ENCODE results near the gene PRRT3.
"Not testable (repeated sequence)": the region's sequence is repeated elsewhere in the genome, so short reads cannot be mapped to it uniquely, and the experiment has no call there.

PRRT3 gene

DNA sequence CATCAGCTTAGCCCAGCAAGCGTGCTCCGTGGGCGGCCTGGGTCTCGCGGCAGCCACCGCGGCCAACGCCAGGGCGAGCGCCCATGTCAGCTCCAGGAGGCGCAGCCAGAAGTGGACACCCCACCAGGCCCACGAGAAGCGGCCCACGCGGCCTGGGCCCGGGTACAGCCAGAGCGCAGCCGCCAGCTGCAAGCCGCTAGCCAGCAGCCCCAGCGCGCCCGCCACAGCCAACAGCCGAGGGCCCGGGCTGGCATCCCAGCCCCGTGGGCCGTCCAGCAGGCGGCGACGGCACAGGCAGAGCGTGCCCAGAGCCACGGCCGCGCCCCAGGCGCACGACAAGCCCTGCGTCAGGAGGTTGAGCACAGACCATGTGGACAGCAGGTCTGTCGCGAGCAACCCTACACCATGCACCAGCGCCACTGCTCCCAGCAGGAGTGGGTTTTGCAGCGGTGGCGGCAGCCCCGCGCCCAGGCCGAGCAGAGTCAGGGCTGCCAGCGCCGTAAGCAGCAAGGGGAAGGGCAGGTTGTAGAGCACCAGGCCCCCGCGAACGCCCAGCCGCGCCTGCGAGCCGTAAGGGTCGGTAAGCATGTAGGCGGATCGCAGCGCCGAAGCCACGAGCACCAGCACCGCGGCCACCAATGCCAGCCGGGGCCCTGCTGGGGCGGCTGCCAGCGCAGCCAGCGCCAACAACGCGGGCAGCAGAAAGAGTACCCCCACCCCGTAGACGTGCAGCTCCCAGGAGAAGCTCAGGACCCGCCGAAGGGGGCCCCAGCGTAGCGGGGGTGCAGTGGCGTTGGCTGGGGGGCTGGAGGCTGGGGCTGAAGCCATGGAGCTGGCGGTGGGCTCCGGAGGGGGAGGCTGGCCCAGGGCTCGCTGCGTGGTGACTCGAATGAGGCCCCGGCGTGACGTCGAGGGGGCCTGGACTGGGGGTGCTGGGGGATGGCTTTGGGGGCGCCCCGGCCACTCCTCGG, 4.9 kb downstream of the PRRT3 start:
- DNase-seq, result no peak

DNA sequence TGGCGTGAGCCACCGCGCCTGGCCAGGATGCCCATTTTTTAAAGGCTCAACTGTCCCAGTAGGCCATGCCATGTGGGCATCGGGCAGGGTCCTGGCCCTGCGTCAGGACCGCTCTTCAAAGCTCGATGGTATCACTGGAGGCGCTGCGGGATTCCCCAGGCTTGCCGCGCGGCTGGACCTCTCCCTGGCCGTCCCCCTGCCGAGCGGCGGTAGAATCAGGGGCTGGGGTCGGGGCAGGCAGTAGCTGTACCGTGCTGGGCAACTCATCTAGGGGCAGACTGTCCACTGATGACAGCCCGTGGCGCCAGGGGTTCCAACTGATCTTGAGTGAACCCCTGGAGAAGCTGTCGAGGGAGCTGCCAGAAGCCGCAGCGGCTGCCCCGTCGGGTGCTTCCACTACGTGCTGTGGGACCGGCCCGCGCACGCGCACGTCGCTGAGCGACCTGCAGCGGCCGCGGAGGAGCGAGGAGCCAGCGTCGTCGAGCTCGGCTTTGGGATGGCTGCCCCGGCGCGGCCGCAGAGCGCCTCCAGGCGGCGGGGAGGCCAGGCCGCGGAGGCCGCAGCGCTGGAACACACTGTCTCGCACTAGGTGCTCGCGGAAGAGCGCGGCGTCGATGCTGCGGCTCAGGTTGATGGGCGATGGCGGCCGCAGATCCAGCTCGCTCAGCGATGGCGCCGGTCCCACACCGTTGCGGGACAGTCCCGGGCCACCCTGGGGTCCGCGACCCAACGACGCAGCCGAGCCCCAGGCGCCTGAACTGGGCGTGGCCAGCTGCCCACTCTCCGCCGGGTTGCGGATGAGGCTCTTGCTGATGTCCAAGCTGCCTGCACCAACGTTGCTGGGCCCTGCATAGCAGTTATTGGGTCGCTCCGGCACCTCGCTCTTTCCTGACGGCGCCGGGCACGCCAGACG, 5.8 kb downstream of the PRRT3 start:
- peak; percentile 84 for DNase-seq

DNA sequence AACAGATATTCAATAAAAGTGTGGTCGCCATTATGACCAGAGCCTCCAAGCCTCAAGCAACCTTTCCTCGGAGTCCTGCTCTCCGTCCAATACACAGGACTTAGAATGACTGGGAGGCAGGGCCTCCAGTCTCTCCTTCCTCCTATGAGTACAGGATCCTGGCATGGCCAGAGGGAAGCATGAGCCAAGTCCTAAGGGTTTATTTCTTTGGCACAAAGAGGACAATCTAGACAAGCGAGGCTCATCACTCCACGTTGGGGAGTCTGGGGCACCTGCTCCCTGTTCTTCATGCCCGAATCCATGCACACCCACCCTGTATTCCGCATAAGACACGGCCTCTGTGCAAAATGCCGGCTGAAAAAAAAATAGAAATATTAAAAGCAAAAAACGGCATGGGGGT, 6.8 kb downstream of the PRRT3 start:
- DNase-seq, result no peak

DNA sequence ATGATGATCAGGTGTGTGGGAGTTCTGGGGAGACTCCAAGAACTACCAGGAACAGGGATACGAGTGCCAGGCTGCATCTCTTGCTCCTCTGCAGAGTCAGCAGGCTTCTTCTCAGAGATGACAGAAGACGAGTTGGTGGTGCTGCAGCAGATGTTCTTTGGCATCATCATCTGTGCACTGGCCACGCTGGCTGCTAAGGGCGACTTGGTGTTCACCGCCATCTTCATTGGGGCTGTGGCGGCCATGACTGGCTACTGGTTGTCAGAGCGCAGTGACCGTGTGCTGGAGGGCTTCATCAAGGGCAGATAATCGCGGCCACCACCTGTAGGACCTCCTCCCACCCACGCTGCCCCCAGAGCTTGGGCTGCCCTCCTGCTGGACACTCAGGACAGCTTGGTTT, 7.9 kb downstream of the PRRT3 start:
- DNase-seq, result no peak

DNA sequence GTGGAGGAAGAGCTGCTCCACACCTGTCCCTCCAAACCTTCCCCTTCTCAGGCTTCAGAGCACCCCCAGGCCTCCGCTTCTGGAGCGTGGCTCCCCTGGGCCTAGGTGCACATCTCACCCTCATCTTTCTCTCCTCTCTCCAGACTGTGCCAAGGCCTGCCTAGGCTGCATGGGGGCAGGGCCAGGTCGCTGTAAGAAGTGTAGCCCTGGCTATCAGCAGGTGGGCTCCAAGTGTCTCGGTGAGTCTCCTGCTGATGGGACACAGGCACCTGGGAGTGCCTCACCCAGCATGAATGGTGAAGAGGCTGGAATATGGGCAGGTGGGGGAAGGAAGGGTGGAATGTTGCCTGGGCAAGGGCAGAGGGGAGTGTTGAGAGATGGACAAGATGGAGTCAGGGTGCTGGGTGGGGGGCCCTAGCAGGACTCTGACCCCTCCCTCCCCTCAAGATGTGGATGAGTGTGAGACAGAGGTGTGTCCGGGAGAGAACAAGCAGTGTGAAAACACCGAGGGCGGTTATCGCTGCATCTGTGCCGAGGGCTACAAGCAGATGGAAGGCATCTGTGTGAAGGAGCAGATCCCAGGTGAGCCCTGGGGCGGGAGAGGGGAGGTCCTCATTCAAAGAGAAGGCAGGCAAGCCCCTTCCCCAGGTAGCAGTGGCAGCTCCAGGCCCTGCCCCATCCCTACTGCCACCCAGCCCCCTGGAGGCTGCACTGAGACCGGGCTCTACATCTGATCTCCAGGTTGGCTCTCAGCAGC, 9.1 kb downstream of the PRRT3 start:
- no peak for DNase-seq

DNA sequence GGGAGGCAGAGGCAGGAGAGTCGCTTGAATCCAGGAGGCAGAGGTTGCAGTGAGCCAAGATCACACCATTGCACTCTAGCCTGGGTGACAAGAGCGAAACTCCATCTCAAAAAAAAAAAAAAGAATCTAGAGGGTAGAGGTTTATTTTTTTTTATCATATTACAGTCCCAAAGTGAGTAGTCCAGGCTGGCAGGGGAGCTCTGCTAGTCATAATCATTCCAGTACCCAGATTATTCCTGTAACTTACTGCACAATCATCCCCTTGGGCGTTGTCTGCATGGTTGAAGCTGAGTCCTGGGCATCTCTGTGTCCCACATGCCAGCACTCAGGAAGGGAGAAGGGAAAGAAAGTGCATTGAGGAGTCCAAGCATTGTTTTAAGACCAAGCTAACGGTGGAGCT, 10.0 kb downstream of the PRRT3 start:
- DNase-seq, result no peak

DNA sequence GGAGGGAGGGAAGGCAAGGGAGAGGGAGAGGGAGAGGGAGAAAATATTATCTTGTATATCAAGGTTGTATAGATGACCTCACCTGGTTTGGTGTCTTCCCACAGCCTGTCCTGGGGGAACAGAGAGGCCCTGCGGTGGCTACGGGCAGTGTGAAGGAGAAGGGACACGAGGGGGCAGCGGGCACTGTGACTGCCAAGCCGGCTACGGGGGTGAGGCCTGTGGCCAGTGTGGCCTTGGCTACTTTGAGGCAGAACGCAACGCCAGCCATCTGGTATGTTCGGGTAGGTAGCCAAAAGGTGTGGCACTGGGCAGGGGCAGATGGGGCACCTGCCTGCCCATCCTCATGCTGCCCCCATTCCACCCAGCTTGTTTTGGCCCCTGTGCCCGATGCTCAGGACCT, 11.5 kb downstream of the PRRT3 start:
- DNase-seq, result no peak

DNA sequence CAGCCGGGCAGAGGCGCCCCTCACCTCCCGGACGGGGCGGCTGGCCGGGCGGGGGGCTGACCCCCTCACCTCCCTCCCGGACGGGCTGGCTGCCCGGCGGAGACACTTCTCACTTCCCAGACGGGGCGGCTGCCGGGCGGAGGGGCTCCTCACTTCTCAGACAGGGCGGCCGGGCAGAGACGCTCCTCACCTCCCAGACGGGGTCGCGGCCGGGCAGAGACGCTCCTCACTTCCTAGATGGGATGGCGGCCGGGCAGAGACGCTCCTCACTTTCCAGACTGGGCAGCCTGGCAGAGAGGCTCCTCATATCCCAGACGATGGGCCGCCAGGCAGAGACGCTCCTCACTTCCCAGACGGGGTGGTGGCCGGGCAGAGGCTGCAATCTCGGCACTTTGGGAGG, 12.3 kb downstream of the PRRT3 start:
- not testable (repeated sequence) for DNase-seq

DNA sequence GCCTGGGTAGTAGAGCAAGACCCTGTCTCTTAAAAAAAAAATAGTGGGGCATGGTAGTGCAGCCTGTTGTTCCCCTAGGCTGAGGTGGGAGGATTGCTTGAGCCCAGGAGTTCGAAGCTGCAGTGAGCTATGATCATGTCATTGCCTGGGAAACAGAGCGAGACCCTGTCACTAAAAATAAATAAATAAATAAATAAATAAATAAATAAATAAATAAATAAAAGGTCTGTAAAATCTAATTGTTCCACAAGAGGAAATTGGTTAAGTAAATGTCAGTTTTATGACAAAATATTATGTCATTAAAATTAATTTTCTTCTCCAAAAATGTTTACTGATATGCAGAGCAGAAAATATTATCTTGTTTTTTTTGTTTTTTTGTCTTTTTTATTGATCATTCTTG, 13.2 kb downstream of the PRRT3 start:
- no peak for DNase-seq

DNA sequence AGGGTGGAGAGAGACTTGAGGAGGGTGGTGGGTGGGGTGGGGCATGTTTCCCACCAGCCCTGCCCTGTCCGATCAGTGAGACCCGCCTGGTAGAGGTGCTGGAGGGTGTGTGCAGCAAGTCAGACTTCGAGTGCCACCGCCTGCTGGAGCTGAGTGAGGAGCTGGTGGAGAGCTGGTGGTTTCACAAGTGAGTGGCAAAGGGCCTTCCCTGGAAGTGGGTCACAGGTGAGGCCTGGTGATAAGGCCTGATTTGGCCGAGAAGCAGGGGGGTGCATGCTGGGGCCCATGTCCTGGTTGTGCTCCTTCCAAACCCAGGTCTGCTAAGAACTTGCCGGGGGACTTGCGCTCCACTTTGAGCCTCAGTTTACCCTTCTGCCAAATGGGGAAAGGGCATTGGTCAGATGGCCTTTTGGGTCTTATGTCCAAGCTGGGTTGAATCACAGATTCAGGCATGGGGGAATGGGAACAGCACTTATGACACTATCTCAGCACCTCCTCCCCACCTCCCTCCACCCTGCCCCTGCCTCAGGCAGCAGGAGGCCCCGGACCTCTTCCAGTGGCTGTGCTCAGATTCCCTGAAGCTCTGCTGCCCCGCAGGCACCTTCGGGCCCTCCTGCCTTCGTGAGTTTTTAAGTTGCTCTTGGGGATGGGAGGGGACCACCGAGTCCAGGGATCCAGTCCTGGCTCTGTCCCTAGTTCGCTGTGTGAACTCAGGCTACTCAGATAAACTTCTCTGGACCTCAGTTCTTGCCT, 14.5 kb downstream of the PRRT3 start:
- DNase-seq, result no peak

DNA sequence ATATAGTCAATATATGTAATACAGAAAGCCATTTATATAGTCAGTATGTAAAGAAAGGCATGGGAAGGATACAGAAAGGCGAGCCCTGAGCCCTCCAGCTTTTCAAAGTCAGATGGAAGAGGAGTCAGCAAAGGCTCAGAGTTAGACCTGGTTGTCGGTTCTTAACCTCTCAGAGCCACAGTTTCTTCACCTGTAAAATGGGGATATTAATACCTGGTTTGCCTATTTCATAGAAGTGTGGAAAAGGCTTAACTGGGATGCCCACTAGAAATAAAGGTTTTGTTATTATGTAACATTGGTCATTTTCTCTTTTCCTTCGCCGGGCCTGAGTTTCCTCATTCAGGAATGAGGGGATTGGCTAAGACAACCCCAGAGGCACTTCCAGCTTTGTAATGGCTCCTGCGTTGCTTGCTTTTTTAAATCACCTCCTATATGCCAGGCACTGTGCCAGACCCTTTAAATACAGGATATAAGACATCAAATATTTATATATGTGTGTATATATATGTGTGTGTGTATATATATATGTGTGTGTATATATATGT, 16.2 kb downstream of the PRRT3 start:
- no peak for DNase-seq

DNA sequence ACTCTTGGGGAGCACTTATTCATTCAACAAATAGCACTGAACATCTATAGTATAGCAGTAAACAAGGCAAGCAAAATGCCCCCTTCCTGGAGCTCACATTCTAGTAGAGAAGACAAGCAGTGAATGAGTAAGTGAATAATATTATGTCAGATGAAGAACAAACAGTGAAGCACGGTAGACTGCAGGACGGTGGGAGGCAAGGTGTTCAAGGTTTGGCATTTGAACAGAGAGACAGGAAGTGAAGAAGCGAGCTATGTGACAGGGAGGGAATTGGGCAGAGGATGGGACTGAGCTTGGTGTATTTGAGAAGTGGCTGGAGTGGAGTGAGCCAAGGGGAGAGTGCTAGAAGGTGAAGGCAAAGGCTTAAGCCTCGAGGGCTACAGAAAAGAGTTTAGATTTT, 17.2 kb downstream of the PRRT3 start:
- DNase-seq, result no peak

DNA sequence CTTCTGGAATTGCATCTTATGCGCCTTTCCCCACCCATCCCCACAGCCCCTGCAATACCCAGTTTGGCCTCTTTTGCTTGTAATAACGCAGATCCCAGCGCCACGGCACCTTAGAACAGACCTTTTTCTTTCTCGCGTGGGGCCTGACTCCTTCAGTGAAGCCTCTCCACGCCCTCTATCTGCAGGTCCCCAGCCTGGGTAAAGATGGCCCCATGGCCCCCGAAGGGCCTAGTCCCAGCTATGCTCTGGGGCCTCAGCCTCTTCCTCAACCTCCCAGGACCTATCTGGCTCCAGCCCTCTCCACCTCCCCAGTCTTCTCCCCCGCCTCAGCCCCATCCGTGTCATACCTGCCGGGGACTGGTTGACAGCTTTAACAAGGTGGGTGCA, 18.0 kb downstream of the PRRT3 start:
- DNase-seq, result no peak

DNA sequence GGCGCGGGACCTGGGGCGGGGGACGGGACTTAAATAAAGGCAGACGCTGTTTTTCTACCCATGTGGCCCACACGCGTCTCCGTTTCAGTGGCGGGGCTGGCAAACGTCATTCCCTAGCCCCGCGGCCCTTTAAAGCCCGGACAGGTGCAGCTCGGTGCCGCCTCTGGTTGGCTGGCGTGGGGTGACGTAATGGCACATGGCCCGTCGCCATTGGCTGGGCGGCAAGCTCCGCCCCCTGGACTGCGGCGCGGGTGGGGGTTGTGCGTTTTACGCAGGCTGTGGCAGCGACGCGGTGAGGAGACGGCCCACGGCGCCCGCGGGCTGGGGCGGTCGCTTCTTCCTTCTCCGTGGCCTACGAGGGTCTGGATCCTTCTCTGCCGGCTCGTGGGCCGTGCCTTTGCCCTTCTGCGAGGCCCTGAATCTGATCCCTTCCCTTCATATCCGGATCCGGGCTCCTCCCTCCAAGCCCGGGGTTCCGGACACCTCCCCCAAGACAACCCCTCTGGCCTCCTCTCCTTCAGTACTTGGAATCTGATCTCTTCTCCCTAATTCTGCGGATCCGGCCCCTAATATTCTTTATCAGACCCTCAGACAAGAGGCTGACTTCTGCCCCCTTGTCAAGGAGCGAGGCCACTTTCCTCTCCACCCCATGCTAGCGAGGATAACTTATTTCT, 18.5 kb downstream of the PRRT3 start, which contains the start of gene CRELD1:
Gene CRELD1, plus strand, starts transcription at position 274 of the 674 bp plus-strand sequence. CDS start 605 bp downstream, outside the sequence.
- peak; percentile 98 for DNase-seq

DNA sequence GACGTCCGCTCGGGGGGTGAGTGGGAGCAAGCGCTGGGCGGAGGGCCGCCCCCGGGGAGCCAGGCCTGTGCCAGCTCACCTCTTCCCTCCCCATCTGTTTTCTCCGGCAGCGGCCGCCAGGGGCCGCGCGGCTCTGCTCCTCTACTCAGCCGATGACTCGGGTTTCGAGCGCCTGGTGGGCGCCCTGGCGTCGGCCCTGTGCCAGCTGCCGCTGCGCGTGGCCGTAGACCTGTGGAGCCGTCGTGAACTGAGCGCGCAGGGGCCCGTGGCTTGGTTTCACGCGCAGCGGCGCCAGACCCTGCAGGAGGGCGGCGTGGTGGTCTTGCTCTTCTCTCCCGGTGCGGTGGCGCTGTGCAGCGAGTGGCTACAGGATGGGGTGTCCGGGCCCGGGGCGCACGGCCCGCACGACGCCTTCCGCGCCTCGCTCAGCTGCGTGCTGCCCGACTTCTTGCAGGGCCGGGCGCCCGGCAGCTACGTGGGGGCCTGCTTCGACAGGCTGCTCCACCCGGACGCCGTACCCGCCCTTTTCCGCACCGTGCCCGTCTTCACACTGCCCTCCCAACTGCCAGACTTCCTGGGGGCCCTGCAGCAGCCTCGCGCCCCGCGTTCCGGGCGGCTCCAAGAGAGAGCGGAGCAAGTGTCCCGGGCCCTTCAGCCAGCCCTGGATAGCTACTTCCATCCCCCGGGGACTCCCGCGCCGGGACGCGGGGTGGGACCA, 19.2 kb downstream of the PRRT3 start:
- DNase-seq, result peak; percentile 93

DNA sequence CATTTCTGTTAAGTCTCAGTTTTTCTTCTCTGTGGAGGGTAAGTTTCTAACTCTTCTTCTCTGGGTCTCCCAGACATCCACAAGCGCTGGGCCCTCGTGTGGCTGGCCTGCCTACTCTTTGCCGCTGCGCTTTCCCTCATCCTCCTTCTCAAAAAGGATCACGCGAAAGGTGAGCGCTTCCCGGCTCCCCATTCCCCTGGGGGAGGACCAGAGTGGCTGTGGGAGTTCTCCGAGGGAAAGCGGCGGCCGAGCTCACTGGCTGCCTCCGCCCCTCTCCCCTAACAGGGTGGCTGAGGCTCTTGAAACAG, 19.7 kb downstream of the PRRT3 start:
- no peak for DNase-seq

DNA sequence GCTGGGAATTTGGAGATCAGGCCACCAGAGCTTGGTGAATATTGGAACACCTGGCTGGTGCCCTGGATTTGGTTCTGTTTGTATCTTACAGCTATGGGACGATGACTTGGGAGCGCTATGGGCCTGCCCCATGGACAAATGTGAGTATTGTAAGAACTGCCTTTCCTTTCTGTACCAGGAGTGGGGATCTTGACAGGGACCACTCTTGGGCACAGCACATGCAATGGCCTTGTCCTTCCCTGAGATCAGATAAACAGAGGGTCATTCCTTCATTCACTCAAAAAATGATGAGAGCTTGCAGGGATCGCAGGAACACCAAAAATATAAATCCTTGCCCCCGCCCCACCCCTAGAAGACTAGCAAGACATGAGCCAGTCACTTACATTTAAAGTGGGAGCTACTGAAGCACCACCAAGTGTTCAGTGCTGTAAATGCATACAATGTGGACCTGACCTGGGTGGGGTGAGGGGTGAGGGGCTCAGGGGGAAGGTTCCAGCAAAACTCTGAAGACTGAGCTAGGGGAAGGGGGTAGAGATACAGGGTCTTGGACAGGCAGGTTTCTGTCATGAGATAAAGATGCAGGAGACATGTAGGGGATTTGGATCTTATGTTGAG, 21.3 kb downstream of the PRRT3 start:
- DNase-seq, result no peak

DNA sequence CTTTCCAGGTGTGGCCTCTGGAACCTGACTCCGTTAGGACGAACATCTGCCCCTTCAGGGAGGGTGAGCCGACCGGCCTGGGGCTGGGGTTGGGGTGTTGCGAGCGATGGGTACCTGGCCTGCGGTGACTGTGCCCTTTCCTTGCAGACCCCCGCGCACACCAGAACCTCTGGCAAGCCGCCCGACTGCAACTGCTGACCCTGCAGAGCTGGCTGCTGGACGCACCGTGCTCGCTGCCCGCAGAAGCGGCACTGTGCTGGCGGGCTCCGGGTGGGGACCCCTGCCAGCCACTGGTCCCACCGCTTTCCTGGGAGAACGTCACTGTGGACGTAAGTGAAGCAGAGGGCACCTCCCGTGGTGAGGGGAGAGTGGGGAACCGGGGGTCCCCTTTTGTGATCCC, 24.1 kb downstream of the PRRT3 start:
- no peak for DNase-seq

DNA sequence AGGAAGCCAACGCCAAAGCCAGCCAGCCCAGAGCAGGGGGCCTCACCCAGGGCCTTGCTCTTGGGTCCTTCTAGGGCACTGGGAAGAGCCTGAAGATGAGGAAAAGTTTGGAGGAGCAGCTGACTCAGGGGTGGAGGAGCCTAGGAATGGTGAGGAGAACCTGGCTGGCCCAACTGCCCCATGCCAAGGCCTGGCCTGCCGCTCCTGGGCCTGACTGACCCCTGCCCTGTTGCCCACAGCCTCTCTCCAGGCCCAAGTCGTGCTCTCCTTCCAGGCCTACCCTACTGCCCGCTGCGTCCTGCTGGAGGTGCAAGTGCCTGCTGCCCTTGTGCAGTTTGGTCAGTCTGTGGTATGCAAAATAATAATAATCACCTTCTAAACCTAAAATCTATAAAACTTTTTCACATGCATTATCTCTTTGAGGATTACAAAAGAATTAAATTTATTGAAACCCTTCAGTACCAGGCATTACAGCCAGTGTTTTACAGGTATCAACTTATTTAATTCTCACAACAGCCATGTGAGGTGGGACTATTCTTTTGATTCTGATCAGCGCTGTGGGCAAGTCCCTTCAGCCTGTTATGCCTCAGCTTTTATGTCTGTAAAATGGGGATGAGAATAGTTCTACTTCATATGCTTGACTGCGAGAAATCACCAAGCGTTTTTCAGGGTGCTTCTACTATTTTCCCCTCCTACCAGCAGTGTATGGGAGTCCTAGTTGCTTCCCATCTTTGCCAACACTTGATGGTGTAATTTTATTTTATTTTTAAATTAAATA, 33.8 kb downstream of the PRRT3 start:
- DNase-seq, result no peak
